GM18870 (cell line): ENCODE data around the gene TDRKH.
"Not testable (repeated sequence)": the region's sequence is repeated elsewhere in the genome, so short reads cannot be mapped to it uniquely, and the experiment has no call there.

Experiments
- ATAC-seq: cut with Tn5 transposase; IDR thresholded peaks from one replicate; pipeline ENCODE4 v1.9.1; 2021; ENCODE audit warnings: moderate library complexity; ENCODE audit not compliant: unreplicated experiment

The TDRKH gene

GRCh38 chr1:151803164-151803563 is 12.9 kb upstream of the TDRKH start:
- ATAC-seq, result no peak

GRCh38 chr1:151802372-151802771 is 12.1 kb upstream of the TDRKH start:
- ATAC-seq, result no peak

GRCh38 chr1:151801846-151802245 is 11.5 kb upstream of the TDRKH start:
- no peak for ATAC-seq

- ATAC-seq, result no peak
Observed at GRCh38 chr1:151801310-151801820, 11.1 kb upstream of the TDRKH start.

- no peak for ATAC-seq
Observed at GRCh38 chr1:151800830-151801229, 10.5 kb upstream of the TDRKH start.

GRCh38 chr1:151799179-151800022 is 9.1 kb upstream of the TDRKH start:
- ATAC-seq, result no peak

- ATAC-seq, result no peak
Observed at GRCh38 chr1:151798571-151798970, 8.3 kb upstream of the TDRKH start.

- no peak for ATAC-seq
Observed at GRCh38 chr1:151790940-151791651, 796 bp upstream of the TDRKH start.

GRCh38 chr1:151787689-151788088 is 2.6 kb downstream of the TDRKH start:
- no peak for ATAC-seq

- no peak for ATAC-seq
Observed at GRCh38 chr1:151783796-151784195, 6.5 kb downstream of the TDRKH start.

GRCh38 chr1:151782741-151783140 is 7.6 kb downstream of the TDRKH start:
- no peak for ATAC-seq

- ATAC-seq, result not testable (repeated sequence)
Observed at GRCh38 chr1:151782026-151782425, 8.3 kb downstream of the TDRKH start.

GRCh38 chr1:151780736-151781135 is 9.6 kb downstream of the TDRKH start:
- not testable (repeated sequence) for ATAC-seq

GRCh38 chr1:151779852-151780251 is 10.4 kb downstream of the TDRKH start:
- no peak for ATAC-seq

GRCh38 chr1:151777317-151777716 is 13.0 kb downstream of the TDRKH start:
- no peak for ATAC-seq

GRCh38 chr1:151776665-151777062 is 13.6 kb downstream of the TDRKH start:
- ATAC-seq, result no peak

GRCh38 chr1:151775894-151776664 is 14.2 kb downstream of the TDRKH start:
- no peak for ATAC-seq

- ATAC-seq, result no peak
Observed at GRCh38 chr1:151774256-151774922, 15.9 kb downstream of the TDRKH start.

- ATAC-seq, result no peak
Observed at GRCh38 chr1:151773702-151774101, 16.6 kb downstream of the TDRKH start.

GRCh38 chr1:151769270-151769669 is 21.0 kb downstream of the TDRKH start:
- ATAC-seq, result not testable (repeated sequence)
